Panc1 (cell line): Measurements from ENCODE around the gene SYT17.

Experiments used
- POLR2AphosphoS5 ChIP-seq: IDR thresholded peaks from 2 replicates; pipeline ENCODE4 v1.6.1; 2012; ENCODE audit warnings: mild to moderate bottlenecking, low read depth, low read length, moderate library complexity
- SIN3A ChIP-seq: IDR thresholded peaks from 2 replicates; pipeline ENCODE4 v1.6.1; 2012; ENCODE audit warnings: low read depth, mild to moderate bottlenecking, low read length, moderate library complexity, borderline replicate concordance; ENCODE audit not compliant: insufficient read depth
- TF ChIP-seq, protein P1 (sequence below), 2 experiments: IDR thresholded peaks; 2 replicates each; pipeline ENCODE4 v1.6.1; 2011 to 2012; ENCODE audit warnings: low read depth in 2 of 2, control low read depth in 1 of 2, low read length in 1 of 2, mild to moderate bottlenecking in 1 of 2, moderate library complexity in 1 of 2; ENCODE audit not compliant: insufficient read depth in 1 of 2
- TF ChIP-seq, protein P2 (sequence below): fragments of 450-650 bp; IDR thresholded peaks from 2 replicates; pipeline ENCODE4 v1.5.1; 2017; ENCODE audit warnings: mild to moderate bottlenecking

GRCh38 chr16:19135896-19136438, 32.1 kb upstream of the SYT17 start:
- TF ChIP-seq POLR2AphosphoS5 (no peak), SIN3A (no peak)
- TF ChIP-seq, protein P1, sequence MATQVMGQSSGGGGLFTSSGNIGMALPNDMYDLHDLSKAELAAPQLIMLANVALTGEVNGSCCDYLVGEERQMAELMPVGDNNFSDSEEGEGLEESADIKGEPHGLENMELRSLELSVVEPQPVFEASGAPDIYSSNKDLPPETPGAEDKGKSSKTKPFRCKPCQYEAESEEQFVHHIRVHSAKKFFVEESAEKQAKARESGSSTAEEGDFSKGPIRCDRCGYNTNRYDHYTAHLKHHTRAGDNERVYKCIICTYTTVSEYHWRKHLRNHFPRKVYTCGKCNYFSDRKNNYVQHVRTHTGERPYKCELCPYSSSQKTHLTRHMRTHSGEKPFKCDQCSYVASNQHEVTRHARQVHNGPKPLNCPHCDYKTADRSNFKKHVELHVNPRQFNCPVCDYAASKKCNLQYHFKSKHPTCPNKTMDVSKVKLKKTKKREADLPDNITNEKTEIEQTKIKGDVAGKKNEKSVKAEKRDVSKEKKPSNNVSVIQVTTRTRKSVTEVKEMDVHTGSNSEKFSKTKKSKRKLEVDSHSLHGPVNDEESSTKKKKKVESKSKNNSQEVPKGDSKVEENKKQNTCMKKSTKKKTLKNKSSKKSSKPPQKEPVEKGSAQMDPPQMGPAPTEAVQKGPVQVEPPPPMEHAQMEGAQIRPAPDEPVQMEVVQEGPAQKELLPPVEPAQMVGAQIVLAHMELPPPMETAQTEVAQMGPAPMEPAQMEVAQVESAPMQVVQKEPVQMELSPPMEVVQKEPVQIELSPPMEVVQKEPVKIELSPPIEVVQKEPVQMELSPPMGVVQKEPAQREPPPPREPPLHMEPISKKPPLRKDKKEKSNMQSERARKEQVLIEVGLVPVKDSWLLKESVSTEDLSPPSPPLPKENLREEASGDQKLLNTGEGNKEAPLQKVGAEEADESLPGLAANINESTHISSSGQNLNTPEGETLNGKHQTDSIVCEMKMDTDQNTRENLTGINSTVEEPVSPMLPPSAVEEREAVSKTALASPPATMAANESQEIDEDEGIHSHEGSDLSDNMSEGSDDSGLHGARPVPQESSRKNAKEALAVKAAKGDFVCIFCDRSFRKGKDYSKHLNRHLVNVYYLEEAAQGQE (IDR thresholded peaks at IDR 0.05; ENCODE audit: insufficient read depth in 1 of 2, low read depth in 2 of 2, low read length in 1 of 2) = no peak
- TF ChIP-seq, protein P2, sequence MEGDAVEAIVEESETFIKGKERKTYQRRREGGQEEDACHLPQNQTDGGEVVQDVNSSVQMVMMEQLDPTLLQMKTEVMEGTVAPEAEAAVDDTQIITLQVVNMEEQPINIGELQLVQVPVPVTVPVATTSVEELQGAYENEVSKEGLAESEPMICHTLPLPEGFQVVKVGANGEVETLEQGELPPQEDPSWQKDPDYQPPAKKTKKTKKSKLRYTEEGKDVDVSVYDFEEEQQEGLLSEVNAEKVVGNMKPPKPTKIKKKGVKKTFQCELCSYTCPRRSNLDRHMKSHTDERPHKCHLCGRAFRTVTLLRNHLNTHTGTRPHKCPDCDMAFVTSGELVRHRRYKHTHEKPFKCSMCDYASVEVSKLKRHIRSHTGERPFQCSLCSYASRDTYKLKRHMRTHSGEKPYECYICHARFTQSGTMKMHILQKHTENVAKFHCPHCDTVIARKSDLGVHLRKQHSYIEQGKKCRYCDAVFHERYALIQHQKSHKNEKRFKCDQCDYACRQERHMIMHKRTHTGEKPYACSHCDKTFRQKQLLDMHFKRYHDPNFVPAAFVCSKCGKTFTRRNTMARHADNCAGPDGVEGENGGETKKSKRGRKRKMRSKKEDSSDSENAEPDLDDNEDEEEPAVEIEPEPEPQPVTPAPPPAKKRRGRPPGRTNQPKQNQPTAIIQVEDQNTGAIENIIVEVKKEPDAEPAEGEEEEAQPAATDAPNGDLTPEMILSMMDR = no peak
